CD4-positive, alpha-beta T cell treated with Interleukin-21 for 1 hour (primary cell): ENCODE results near the gene SEC16A.

Experiments used
- DNase-seq: peaks from one replicate; pipeline ENCODE4 v3.0.0-alpha.2; 2020

The SEC16A gene

GRCh38 chr9:136499935-136500910 is 17.4 kb upstream of the SEC16A start:
- DNase-seq, result no peak

- no peak for DNase-seq
Measured at GRCh38 chr9:136499071-136499934, 16.5 kb upstream of the SEC16A start.

GRCh38 chr9:136497916-136498695 is 15.3 kb upstream of the SEC16A start:
- DNase-seq, result no peak

- DNase-seq, result no peak
Measured at GRCh38 chr9:136496801-136497620, 14.2 kb upstream of the SEC16A start.

GRCh38 chr9:136496181-136496580 is 13.3 kb upstream of the SEC16A start:
- DNase-seq, result no peak

GRCh38 chr9:136495238-136495800 is 12.5 kb upstream of the SEC16A start:
- DNase-seq, result no peak

- no peak for DNase-seq
Measured at GRCh38 chr9:136494531-136495215, 11.8 kb upstream of the SEC16A start.

- no peak for DNase-seq
Measured at GRCh38 chr9:136494012-136494411, 11.2 kb upstream of the SEC16A start.

- no peak for DNase-seq
Measured at GRCh38 chr9:136493567-136493971, 10.7 kb upstream of the SEC16A start.

- no peak for DNase-seq
Measured at GRCh38 chr9:136492978-136493522, 10.2 kb upstream of the SEC16A start.

- no peak for DNase-seq
Measured at GRCh38 chr9:136489731-136490130, 6.9 kb upstream of the SEC16A start.

- peak; percentile 77 for DNase-seq
Measured at GRCh38 chr9:136488247-136489214, 5.7 kb upstream of the SEC16A start.

GRCh38 chr9:136487672-136488071 is 4.8 kb upstream of the SEC16A start:
- no peak for DNase-seq

- no peak for DNase-seq
Measured at GRCh38 chr9:136486823-136487620, 4.2 kb upstream of the SEC16A start.

- DNase-seq, result no peak
Measured at GRCh38 chr9:136486131-136486530, 3.3 kb upstream of the SEC16A start.

GRCh38 chr9:136485049-136486045 is 2.5 kb upstream of the SEC16A start:
- peak; percentile 82 for DNase-seq
